ENCODE data around the gene CBFA2T3. TPM values are rescaled to one million over a fixed set of nuclear protein-coding genes. Genes with fewer than 3 reads are reported as not detected.

The CBFA2T3 gene
- total RNA-seq, 1 donor from 2014 or later = 2.4 TPM

DNA sequence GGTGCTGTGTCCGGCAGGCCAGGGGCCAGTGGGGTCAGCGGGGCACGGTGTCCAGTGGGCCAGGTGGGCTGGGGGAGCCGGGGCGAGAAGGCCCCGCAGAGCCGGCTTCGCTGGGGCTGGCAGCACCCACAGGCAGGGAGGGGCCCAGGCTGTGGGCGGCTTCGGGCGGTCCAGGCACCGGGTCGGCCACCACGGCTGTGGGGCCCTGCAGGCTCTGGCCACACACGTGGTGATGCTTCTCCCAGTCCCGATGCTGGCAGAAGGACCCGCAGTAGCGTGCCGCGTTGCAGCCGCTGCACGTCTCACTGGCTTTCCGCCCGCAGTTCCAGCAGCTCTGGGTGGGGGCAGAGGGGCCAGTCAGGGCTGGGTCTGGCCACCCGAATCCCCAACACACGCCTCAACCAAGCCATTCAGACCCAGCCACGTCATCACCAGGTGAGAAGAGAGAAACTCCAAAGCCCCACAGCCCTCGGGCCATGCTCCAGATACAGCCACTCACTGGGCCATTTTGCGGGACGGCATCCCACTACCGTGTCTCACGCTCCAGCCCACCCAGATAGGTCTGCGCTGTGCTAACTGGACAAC is 100.0 kb downstream of the CBFA2T3 start:
- Mint-ChIP-seq H3K36me3 (ENCODE audit: low read depth, unreplicated experiment) (no peaks in the 10 kb centered on the region), H3K4me3 (ENCODE audit: unreplicated experiment) (no peak overlapping the region), H3K27me3 (ENCODE audit: low read depth, unreplicated experiment) (peaks cover 33% of the 10 kb centered on the region), H3K27ac (ENCODE audit: unreplicated experiment) (no peak overlapping the region), H3K9me3 (ENCODE audit: unreplicated experiment) (no peaks in the 10 kb centered on the region), H3K4me1 (ENCODE audit: low read depth, unreplicated experiment) (no peaks in the 10 kb centered on the region)
- Histone ChIP-seq H3K4me1 (ENCODE audit: insufficient read depth, low read length) (no peaks in the 10 kb centered on the region), H3K9me3 (ENCODE audit: insufficient read depth, low read depth, low read length) (no peaks in the 10 kb centered on the region), H3K27ac (ENCODE audit: low read depth, low read length) (no peak overlapping the region), H3K79me2 (ENCODE audit: insufficient read depth, low read length) (no peaks in the 10 kb centered on the region), H4K20me1 (ENCODE audit: insufficient read depth, low read length) (no peaks in the 10 kb centered on the region), H3K27me3 (ENCODE audit: insufficient read depth, low read length) (peaks cover 7% of the 10 kb centered on the region), H3K4me2 (ENCODE audit: low read length) (no peak overlapping the region), H2AFZ (ENCODE audit: low read depth, low read length) (no peak overlapping the region), H3K36me3 (ENCODE audit: insufficient read depth, low read length) (no peaks in the 10 kb centered on the region), H3K4me3 (ENCODE audit: insufficient read depth, low read depth, low read length) (no peak overlapping the region), H3K9ac (ENCODE audit: low read length) (no peak overlapping the region)
- no peak for TF ChIP-seq EZH2 (IDR thresholded peaks at IDR 0.05; ENCODE audit: insufficient read depth, low read length)
- TF ChIP-seq, protein P1, sequence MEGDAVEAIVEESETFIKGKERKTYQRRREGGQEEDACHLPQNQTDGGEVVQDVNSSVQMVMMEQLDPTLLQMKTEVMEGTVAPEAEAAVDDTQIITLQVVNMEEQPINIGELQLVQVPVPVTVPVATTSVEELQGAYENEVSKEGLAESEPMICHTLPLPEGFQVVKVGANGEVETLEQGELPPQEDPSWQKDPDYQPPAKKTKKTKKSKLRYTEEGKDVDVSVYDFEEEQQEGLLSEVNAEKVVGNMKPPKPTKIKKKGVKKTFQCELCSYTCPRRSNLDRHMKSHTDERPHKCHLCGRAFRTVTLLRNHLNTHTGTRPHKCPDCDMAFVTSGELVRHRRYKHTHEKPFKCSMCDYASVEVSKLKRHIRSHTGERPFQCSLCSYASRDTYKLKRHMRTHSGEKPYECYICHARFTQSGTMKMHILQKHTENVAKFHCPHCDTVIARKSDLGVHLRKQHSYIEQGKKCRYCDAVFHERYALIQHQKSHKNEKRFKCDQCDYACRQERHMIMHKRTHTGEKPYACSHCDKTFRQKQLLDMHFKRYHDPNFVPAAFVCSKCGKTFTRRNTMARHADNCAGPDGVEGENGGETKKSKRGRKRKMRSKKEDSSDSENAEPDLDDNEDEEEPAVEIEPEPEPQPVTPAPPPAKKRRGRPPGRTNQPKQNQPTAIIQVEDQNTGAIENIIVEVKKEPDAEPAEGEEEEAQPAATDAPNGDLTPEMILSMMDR (IDR thresholded peaks at IDR 0.05; ENCODE audit: insufficient read depth, low read depth, low read length) = no peak
- DNase-seq (ENCODE audit: low read depth) (no peak), FAIRE-seq (no peak)

DNA sequence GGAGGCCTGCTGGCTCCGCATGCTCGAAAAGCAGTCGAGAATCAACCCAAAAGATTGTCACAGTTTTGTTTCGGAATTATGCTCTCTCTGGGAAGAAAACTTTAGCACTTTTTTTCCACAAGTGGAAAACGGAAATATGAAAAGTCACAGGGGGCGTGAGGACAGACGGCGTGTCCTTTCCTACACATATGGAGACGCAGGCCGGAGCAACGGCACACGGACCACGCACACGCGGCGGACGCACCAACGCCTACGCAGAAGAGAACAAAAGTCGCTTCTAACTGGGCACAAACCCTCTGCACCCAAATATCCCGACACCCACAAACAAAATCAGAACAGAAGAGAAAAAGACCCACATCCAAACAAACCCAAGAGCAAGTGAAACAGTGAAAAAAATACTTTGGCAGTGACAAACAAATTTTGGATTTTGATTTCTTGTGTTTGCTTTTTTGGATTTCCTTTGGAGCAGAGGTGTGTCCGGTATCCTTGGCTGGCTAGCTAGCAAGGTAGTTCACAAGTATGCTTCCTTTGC is 101.2 kb downstream of the CBFA2T3 start:
- H3K27ac Mint-ChIP-seq (ENCODE audit: unreplicated experiment) = no peak overlapping the region

More for the DNA sequence above, 101.2 kb downstream of the CBFA2T3 start:
- H3K4me3 ChIP-seq (ENCODE audit: insufficient read depth, low read depth, low read length) = no peak overlapping the region
- H2AFZ ChIP-seq (ENCODE audit: low read depth, low read length) = no peak overlapping the region
- Mint-ChIP-seq H3K4me1 (ENCODE audit: low read depth, unreplicated experiment) (no peaks in the 10 kb centered on the region), H3K27me3 (ENCODE audit: low read depth, unreplicated experiment) (peaks cover 39% of the 10 kb centered on the region), H3K4me3 (ENCODE audit: unreplicated experiment) (no peak overlapping the region), H3K9me3 (ENCODE audit: unreplicated experiment) (no peaks in the 10 kb centered on the region), H3K36me3 (ENCODE audit: low read depth, unreplicated experiment) (no peaks in the 10 kb centered on the region)
- no peaks in the 10 kb centered on the region for H3K36me3 ChIP-seq (ENCODE audit: insufficient read depth, low read length)
- H4K20me1 ChIP-seq (ENCODE audit: insufficient read depth, low read length) = no peaks in the 10 kb centered on the region
- no peaks in the 10 kb centered on the region for H3K79me2 ChIP-seq (ENCODE audit: insufficient read depth, low read length)
- no peak overlapping the region for H3K9ac ChIP-seq (ENCODE audit: low read length)
- no peak overlapping the region for H3K27ac ChIP-seq (ENCODE audit: low read depth, low read length)
- no peak for FAIRE-seq
- no peak overlapping the region for H3K4me2 ChIP-seq (ENCODE audit: low read length)
- no peaks in the 10 kb centered on the region for H3K4me1 ChIP-seq (ENCODE audit: insufficient read depth, low read length)
- no peak for TF ChIP-seq EZH2 (IDR thresholded peaks at IDR 0.05; ENCODE audit: insufficient read depth, low read length)
- TF ChIP-seq, protein P1 (IDR thresholded peaks at IDR 0.05; ENCODE audit: insufficient read depth, low read depth, low read length) = no peak
- no peaks in the 10 kb centered on the region for H3K27me3 ChIP-seq (ENCODE audit: insufficient read depth, low read length)
- H3K9me3 ChIP-seq (ENCODE audit: insufficient read depth, low read depth, low read length) = no peaks in the 10 kb centered on the region
- no peak for DNase-seq (ENCODE audit: low read depth)

Data from astrocyte (in vitro differentiated cells and primary cell).